Spleen (tissue), 7 donors: ENCODE results near the gene PDGFC.

Experiments used
- CTCF ChIP-seq, 11 experiments: fragments of 200-600 bp in 7 of 11; fragments of 450-650 bp in 4 of 11; sonication (generic) in 4 of 11; IDR thresholded peaks in 8 of 11; conservative IDR thresholded peaks in 3 of 11; 1 replicate in 7 of 11; 2 replicates in 4 of 11; pipeline versions ENCODE4 v1.4.0 to v1.8.0; 2016 to 2021; ENCODE audit warnings: antibody characterized with exemption in 11 of 11, inconsistent platforms in 4 of 11, mild to moderate bottlenecking in 1 of 11
- POLR2A ChIP-seq, 3 donors: fragments of 450-650 bp; IDR thresholded peaks; one replicate each; pipeline ENCODE4 v1.5.1; 2017; ENCODE audit warnings: antibody characterized with exemption in 3 of 3, mild to moderate bottlenecking in 1 of 3
- POLR2AphosphoS5 ChIP-seq, 3 donors: sonication (generic); formaldehyde crosslinking; IDR thresholded peaks; one replicate each; pipeline ENCODE4 v1.5.1; 2017; ENCODE audit warnings: antibody characterized with exemption in 3 of 3
- donor health status: DM: no; HTN: no; CAD: no; lungs with moderate emphysema.
- donor health status: DM: no; HTN: no; CAD: no.
- donor health status: DM: no; HTN: no; CAD: no.

- TF ChIP-seq CTCF (IDR thresholded peaks at IDR 0.05 in 8 of 11, conservative IDR thresholded peaks at IDR 0.05 in 3 of 11) (no peak), POLR2AphosphoS5 (IDR thresholded peaks at IDR 0.05) (no peak), POLR2A (IDR thresholded peaks at IDR 0.05) (no peak)
Measured at GRCh38 chr4:156913234-156913633, 58.4 kb downstream of the PDGFC start.
